GM18520 (cell line): ENCODE data around the gene TRIM54.
"Not testable (repeated sequence)": the region's sequence is repeated elsewhere in the genome, so short reads cannot be mapped to it uniquely, and the experiment has no call there.

Source experiments
- ATAC-seq: cut with Tn5 transposase; IDR thresholded peaks from one replicate; pipeline ENCODE4 v1.9.1; 2021; ENCODE audit not compliant: unreplicated experiment

TRIM54 gene

DNA sequence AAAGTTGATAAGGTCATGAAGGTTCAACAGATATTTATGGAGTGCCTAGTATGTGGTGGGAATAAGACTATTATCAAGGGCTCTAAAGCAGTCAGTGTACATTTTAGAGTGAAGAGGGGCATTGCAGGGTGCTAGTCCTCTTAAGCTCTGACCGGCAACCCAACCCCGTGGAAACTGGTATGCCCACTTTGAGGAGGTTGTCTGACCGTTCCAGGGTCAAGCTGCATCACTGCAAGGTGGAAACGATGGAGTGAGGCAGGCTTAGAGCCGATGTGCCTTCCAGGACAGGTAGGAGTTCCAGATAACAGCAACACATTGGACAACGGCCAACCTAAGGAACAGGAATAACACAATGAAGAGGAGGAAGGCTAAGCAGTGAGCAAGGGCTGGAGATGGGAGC, 27.4 kb downstream of the TRIM54 start:
- no peak for ATAC-seq

GRCh38 chr2:27312152-27312551, 29.9 kb downstream of the TRIM54 start:
- ATAC-seq = no peak

DNA sequence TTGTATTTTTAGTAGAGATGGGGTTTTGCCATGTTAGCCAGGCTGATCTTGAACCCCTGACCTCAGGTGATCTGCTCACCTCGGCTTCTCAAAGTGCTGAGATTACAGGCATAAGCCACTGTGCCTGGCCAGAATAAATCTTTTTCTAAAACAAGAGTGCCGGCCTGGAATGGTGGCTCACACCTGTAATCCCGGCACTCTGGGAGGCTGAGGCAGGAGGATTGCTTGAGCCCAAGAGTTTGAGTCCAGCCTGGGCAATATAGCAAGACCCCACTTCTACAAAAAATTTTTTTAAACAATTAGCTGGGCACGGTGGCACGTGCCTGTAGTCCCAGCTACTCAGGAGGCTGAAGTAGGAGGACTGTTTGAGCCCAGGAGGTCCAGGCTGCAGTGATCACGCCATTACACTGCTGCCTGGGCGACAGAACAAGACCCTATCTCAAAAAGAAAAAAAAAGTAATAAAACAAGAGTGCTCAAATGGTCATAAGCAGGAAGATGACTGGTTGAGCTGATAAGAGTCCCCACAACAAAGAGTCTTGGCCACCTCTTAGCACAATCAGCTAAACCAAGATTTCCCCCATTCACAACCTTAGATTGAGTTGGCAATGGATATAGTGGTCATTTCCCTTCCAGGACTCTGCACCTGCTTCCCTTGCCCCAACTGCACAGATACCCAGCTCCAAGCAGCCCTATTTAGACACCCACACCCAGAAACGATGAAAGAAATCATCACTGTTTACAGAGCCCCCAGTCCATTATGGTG, 31.8 kb downstream of the TRIM54 start:
- ATAC-seq = no peak

GRCh38 chr2:27314709-27315108, 32.5 kb downstream of the TRIM54 start:
- ATAC-seq = no peak

DNA sequence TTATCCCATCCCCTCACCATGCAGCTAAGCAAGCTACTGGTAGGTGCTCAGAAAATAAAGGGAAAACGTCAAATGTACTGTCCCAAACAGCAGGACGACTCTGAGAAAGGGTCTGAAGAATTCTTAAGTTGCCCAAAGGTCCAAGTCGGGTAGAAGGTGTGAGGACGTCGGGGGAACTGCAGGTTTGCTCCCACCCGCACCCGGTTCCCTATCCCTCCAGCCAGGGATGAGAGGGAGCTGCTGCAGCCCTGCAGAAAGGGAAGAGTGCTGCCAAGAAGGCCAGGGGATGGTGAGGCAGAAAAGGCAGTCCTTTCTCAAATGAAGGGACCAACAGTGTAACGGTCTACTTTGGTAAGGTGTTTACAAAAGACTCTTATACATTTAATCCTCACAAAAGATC, 32.9 kb downstream of the TRIM54 start:
- no peak for ATAC-seq

DNA sequence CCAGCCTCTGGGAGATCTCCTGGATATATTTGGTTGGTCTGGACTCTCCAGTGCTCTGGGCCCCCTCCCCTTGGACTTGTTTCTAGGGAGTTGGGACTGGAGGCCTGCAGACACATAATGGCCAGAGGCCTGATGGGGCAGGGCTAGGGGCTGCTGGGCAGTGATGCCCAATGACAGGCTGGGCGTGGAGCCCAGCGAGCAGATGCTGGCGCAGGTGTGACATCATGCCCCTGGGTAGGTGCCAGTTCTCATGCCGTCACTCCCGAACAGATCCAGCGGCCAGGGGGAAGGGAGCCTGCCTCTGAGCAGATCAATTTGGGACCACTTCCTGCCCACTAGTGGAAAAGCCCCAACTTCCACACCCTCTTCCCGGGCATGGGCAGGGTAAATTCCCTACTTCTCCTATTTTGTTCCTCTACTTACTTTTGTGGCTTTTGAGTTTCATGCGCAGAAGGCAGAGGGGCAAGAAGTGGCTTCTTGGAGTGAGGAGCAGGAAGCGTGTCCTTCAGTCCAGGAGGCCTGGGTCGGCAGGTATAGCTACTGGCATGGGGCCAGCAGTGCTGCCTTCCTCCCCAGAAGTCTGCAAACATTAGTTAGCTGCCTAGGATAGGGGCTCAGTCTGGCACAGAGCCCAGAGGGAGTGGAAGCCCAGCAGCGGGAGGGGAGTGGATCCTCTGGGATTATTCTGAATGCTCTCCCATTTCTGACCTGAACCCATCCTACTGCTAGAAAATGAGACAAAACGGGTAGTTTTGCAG, 34.6 kb downstream of the TRIM54 start:
- no peak for ATAC-seq

DNA sequence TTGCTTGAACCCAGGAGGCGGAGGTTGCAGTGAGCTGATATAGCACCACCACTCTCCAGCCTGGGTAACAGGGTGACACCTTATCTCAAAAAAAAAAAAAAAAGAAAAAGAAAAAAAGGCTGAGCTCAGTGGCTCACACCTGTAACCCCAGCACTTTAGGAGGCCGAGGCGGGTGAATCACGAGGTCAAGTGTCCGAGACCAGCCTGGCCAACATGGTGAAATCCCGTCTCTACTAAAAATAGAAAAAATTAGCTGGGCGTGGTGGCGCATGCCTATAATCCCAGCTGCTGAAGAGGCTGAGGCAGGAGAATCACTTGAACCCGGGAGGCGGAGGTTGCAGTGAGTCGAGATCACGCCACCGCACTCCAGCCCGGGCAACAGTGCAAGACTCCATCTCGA, 37.6 kb downstream of the TRIM54 start:
- ATAC-seq = not testable (repeated sequence)

DNA sequence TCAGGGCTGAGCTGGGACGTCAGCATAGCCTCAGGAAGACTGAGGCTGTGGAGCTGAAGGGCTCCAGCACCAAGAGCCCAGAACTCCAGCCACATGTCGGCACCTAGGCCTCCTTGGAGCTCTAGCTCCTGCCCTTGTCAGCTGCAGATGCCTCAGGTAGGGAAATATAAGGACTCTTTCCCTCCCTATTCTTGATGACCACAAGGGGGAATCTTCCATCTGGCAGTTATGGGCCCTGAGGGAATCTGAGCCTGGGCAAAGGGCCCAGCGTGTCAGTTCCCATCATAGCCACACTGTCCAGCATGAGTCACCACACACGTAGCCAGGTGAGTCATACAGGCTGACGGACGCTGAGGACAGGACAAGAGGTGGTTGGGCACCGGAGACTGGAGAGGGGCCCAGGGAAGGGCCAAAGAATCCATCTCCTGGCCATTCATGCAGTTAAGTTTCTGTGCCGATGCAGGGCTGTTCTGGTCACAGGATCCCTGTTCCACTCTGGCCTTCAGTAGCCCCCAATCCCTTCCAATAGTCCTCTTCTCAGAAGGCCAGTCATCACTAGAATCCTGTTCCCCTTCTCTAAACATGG, 38.8 kb downstream of the TRIM54 start:
- ATAC-seq = no peak

DNA sequence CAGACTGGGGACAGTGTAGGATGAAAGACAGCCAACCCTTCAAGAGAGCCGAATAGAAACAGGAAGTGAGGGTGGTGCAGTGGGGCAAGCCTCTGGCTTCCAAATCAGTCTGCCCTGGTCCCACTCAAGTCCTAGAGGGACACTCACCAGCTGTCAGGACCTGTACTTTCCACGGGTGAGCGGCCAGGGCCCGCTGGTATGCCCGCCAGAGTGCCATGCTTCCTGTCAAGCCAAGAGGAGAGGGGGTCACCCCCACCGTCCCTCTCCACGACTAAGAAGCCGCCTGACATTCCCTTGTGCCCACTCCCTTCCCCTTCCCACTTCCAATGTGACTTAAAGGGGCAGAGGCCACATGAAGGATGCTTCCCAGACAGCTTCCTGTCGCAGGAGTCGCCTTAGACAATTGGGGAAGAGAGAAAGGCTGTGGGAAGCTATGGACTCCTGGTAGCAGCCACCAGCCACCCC, 40.1 kb downstream of the TRIM54 start:
- no peak for ATAC-seq

GRCh38 chr2:27322766-27323595, 40.8 kb downstream of the TRIM54 start, which contains the start of gene MPV17:
Gene MPV17 (minus strand): TSS chr2:27323097. CDS start chr2:27322517, 580 bp downstream.
- ATAC-seq = peak; percentile 66

GRCh38 chr2:27323596-27324285, 41.5 kb downstream of the TRIM54 start:
- ATAC-seq = no peak

DNA sequence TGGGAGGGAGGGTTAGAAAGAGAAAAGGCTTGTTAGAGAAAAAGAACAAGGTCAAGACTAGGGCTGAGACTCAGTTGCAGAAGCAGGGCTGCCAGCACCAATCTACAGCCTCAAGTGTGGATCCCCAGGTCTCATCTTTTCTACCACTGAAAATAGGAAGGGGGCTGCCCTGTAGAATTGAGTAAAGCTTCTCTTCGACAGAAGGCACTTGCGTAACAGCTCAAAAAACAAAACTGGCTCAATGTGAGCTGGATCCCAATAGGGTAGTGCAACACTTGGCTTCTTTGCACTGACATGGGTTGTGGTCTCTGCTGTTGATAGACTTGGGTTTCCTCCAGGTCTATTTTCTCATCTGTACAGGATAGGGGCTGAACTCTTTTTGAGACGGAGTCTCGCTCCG, 42.5 kb downstream of the TRIM54 start:
- ATAC-seq = no peak

DNA sequence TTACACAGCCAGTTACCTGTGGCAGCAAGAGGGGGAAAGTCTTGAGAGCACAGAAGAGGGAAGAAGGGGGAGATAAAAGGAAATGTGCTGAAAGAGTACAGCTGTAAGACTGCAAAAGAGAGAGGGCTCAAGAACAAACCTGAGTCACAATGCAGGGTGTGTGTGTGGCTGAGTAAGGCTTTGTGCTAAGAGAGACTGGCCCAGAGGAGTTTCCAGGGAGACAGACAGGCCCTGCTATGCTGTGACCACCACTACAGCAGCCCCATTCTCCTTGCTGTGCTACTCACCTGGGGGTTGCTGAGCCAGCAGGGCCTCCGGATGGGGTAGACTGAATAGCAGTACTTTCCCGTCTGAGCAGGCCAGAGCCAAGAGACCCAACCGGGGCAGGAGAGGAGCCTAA, 53.1 kb downstream of the TRIM54 start:
- no peak for ATAC-seq

DNA sequence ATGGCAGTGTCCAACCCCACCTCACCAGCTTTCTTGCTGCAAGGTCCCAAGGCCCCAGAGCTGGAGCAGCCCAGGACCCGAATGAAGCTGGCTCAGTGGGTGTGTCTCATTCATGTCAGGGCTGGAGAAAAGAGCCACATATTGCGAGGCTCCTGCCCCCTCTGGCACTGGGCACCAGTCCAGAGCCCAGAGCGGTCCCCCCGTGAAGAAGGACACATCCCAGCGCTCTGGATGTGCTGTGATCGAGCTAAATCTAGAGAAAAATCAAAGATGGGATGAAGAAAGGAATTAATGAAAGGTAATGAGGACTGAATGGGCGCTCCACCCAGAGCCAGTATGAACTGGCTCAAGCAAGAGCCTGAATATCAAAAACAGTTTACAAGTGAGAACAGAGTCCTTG, 53.9 kb downstream of the TRIM54 start:
- no peak for ATAC-seq

- ATAC-seq = no peak
Observed at GRCh38 chr2:27347641-27348040, 65.4 kb downstream of the TRIM54 start.

- no peak for ATAC-seq
Observed at GRCh38 chr2:27350106-27350693, 68.0 kb downstream of the TRIM54 start.

GRCh38 chr2:27351802-27352598, 69.8 kb downstream of the TRIM54 start:
- no peak for ATAC-seq

DNA sequence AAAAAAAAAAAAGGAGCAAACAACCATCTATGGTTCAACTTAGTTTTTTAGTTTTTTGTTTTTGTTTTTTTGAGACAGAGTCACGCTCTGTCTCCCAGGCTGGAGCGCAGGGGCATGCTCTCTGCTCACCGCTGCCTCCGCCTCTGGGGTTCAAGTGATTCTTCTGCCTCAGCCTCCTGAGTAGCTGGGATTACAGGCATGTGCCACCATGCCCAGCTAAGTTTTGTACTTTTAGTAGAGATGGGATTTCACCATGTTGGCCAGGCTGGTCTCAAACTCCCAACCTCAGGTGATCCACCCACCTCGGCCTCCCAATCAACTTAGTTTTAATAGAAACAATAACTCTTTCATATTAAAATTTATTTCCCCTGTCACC, 71.1 kb downstream of the TRIM54 start:
- ATAC-seq = not testable (repeated sequence)
